ENCODE data around the gene NXPH3.

The NXPH3 gene

GRCh38 chr17:49595328-49595727 lies 19.7 kb downstream of the NXPH3 start:
- no peak for DNase-seq

- DNase-seq, result no peak
Measured at GRCh38 chr17:49595980-49596379, 20.3 kb downstream of the NXPH3 start.

DNA sequence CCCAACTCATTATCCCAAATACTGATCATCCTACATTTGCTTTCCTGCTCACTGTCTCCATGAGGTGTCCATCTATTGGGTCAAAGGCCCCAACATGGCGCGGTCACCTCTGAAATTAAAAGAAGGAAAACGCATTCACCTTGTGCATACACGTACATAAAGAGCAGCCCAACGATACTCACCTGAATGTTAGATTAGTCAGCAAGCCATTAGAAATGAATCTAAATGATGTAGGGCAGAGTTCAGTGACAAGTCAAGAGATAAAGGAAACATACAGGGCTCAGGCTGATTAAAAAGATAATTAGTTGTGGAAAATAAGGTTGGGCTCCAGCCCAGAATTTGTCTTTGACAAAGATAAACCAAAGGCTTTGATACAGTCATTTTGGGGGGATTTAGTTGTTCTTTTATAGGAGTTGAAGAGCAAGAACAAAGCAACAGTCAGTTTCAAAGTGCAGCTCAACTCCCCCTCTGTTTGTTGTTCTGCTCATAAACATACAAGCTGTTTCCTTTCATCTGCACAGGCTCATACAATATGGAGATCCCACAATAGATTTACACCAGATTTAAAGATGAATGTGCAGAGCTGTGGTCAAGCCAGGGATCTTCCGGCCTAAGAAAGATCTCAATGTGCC lies 21.1 kb downstream of the NXPH3 start:
- DNase-seq, result no peak

GRCh38 chr17:49597436-49597835 lies 21.8 kb downstream of the NXPH3 start:
- DNase-seq, result no peak

DNA sequence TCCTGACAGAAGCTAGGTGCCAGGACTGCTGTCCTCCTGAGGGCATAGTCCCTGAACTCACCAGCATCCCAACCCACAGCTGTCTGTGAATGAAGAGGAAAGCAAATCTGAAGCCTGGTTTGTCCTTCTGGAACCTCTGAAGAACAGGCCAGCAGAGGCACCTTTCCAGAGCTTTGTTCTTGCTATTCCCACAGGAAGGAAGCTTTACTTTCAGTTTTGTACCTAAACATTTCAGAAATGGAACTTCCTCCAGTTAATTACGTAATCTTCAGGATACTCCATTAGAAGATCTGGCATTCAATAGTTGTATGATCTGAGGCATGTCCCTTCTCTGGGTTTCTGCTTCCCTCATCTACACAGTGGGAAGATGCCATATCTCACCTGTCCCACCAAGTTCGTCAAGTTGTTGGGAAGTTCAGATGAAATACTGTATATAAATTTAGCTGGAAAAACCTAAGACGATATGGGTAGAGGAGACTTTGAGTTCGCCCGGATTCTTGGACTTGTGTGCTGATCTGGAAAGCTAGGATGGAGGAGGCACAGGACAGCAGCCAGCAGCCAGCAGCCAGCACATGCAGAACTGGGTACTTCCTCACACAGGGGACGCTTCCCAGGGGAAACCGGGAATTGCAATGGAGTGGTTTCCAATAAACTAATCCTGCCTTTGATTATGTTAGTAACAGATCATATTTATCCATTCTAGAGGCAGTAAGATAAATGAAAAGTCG lies 22.4 kb downstream of the NXPH3 start:
- no peak for DNase-seq

DNA sequence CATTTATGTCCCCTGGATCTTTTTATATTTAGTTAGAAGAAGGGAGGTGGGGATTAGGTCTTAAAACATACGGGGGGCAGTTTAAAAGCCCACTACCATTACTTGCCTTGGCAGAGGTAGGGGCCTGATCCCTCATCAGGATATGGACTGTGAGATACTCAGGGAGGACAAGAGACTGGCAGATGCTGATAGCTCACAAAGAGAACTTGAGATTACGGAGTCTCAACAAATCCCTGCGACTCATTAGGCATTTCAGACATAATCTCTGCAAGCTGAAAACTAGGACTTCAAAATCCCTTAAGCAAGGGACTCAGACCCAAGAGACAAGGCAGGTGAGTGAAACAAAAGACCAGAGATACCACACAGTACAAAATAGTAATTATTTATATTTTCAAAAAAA lies 23.2 kb downstream of the NXPH3 start:
- no peak for DNase-seq

GRCh38 chr17:49600949-49601348 lies 25.3 kb downstream of the NXPH3 start:
- DNase-seq, result no peak

DNA sequence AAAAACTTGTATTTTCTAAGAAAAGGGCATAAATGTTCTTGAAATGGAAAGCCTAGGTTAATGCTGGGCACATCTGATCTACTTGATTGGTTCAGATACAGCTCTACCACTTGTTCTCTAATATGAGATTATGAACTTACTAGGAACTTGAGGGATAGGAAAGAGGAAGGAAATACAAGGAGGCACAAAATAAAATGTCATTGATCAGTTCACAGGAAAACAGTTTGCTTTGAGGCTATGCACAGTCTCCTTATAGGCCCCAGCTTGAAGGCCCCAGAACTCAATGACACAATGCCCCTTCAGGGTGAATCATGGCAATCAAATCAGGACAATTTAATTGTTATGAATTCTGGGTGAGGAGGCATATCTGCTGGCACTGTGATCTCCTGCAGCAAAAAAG lies 27.1 kb downstream of the NXPH3 start:
- no peak for DNase-seq

- DNase-seq, result no peak
Measured at GRCh38 chr17:49603238-49603637, 27.6 kb downstream of the NXPH3 start.

DNA sequence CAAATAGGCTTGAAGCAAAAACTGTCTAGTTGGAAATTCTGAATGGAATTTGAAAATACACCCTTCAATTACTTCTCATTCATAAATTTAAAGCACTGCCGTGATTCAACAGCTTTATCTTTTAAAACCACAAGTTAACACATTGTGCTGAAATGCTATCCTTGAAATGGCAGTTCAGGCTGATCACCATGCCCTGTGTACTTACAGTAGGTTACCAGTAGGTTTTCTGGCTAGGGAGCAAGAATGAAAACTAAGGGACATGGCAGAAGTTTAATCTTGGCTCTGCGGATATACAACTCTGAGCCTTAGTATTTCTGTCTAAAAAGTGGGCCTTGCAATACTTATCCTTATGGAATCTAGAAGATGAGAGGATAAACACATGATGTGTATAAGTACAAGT lies 28.0 kb downstream of the NXPH3 start:
- no peak for DNase-seq

- DNase-seq, result no peak
Measured at GRCh38 chr17:49604314-49604869, 28.7 kb downstream of the NXPH3 start.

DNA sequence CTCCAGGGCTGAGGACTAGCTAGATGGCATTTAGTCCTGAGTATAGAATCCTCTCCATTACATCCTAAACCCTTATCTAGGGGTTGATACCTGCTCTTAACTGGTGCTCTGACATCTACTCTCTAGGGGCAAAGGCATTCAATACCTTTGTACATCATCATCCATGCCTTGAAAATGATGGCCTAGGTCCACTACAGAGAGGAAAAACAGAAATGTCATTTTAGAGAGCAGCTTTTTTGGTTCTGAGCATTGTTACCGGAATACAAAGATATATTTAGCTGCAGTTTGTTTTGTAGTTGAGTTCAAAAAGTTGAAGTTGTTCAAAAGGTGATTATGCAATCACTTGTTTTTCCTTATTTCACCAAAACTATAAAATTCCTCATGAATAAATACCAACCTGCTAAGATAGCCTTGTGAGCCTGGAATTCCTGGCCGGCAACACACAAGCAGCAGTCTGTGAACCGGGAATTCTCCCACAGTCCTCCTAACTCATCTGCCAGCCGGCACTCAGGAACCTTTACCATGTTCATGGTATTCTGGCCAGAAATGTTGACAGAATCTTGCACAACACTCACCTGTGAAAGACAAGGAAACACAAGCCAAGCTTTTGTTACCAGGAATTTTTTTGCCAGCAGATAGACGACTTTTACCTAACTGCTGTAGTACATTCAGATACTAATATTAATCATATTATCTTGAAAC lies 35.4 kb downstream of the NXPH3 start:
- no peak for DNase-seq

DNA sequence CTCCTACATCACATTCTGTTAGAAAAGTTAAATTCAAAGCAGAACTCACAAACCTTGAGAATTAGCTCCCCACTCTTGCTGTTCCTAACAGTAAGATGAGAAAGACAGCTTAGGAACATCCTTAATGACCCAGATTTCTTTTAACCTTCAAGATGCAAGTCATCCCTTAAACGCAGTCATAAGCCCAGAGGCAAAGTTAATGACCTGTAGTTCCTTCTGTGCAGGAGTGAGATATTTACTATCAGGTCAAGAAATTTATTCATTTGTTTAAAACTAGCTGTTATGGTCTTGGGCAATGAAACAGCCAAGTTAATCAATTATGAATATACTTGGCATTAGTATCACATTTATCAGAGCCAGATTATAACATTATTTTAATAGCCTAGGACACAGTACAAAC lies 37.1 kb downstream of the NXPH3 start:
- no peak for DNase-seq

DNA sequence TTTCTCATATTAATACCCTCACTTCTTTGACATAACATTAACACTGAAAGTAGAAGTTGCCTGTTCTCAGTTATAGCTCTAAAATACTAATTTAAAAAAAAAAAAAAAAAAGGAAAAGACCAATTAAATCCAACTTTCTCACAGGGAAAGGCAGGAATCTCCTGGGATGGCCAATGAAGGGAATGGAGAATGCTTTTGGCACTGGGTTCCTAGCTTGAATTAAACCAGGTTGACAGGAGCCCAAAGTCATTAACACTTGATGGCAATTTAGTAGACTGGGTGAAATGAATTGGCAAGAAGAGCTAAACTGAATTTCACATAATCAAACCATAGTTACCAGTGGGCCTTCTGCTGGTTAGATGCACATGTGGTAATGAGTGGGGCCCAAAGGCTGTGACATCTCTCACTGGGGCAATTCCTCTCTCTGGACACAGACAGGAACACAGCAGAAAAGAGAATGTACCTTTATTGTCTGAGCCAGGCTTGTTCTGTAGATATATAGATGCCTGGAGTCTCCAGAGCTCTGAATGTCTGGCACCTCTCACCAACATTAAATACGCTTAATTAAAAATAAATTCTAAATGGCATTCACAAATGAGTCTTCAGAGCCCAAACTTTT lies 37.6 kb downstream of the NXPH3 start:
- no peak for DNase-seq

- DNase-seq, result no peak
Measured at GRCh38 chr17:49616086-49616485, 40.4 kb downstream of the NXPH3 start.

DNA sequence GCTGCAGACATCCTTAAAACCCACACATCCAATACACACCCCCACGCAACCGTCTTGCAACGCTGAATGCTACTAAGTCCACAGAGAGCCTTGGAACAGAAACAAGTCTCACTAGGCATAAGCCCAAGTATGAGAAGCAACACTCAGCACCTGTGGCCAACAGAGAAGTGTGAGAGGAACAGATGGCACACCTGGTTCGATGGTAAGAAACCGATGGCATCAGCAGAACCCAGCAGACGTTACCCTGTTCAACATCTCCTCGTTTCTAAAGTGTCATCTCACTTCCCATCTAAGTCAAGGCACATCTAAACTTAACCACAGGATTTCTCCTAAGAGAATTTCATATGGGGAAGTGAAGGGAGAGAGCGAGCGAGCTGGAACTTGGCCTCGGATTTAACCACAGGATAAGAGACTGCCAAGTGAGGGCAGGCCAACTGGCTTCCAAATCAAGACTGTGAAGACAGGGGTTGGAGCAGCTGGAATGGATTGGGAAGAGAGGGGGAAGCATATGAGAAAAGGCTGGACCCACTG lies 41.0 kb downstream of the NXPH3 start:
- DNase-seq, result no peak

GRCh38 chr17:49618028-49618611 lies 42.4 kb downstream of the NXPH3 start:
- no peak for DNase-seq

DNA sequence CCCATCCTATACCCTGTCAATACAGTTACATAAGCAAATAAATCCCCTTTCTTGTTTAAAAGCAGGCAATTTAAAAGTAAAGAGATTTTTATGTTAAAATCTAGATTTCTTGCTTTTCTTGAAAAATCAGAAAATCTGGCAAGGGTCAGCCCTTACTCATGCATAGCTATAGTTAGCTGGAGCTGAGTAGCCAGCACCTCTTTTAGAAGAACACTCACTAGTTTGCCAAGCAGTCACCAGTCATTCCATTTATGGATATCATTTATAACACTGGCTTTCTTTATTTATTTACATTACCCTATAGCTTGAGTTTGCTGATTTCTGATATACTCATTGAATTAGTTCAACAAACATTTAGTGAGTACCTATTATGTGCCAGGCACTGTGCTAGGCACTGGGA lies 45.7 kb downstream of the NXPH3 start:
- DNase-seq, result no peak

DNA sequence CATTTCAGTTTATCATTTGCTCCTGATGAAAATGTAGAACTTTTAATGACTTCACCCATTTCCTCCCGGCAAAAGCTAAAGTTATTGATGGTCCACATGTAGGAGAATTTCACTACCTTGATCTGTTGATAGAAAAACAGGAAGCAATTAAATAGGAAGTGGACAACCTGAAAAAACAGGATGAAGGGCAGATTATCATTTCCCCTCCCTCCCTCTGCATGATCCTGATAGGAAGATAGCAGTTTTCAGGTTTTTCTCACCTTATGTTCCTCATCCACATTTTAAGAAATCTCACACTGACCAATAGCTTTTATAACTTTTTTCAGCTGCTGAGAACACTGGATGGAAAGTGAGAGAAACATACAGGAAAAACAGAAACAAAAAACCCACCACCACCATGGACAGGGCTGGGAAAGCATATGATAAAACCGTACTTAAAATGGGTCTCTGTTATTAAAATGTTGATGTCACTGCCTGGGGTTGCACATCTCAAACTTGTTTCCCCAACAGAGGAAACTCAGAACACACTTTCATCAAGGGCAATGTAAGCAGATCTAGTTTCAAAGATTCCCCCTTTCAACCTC lies 46.4 kb downstream of the NXPH3 start:
- DNase-seq, result no peak

DNA sequence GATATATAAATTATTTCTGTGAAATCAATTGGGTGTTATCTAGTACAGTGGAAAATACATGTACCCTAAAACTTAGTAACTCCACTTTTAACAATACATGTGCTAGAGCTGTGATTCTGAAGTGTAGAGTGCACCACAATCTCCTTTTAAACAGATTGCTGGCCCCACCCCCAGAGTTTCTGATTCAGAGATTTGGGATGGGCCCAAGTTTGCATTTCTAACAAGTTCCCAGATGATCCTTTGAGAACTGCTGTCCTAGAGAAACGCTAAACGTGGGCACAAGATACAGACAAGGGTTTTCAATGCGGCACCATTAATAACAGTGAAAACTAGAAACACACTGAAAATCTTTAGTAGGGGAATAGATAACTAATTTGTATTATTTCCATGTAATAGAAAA lies 49.2 kb downstream of the NXPH3 start:
- DNase-seq, result no peak

DNA sequence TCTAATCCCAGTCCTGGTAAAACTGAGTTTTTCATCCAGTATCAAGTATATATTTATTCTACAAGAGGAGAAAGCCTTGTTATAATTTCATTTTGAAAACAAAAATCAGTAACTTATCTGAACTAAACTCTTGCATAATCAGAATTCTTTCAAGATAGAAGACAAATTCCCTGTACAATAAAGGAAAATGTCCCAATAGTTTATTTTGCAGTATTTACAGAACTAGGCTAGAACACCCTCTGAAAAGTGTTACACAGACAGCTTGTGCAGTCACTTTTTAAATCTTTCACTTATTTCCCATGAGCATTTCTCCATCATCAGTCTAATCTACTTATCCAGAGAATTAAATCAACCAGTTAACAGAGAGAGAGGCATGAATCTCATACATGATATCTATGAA lies 53.8 kb downstream of the NXPH3 start:
- no peak for DNase-seq

DNA sequence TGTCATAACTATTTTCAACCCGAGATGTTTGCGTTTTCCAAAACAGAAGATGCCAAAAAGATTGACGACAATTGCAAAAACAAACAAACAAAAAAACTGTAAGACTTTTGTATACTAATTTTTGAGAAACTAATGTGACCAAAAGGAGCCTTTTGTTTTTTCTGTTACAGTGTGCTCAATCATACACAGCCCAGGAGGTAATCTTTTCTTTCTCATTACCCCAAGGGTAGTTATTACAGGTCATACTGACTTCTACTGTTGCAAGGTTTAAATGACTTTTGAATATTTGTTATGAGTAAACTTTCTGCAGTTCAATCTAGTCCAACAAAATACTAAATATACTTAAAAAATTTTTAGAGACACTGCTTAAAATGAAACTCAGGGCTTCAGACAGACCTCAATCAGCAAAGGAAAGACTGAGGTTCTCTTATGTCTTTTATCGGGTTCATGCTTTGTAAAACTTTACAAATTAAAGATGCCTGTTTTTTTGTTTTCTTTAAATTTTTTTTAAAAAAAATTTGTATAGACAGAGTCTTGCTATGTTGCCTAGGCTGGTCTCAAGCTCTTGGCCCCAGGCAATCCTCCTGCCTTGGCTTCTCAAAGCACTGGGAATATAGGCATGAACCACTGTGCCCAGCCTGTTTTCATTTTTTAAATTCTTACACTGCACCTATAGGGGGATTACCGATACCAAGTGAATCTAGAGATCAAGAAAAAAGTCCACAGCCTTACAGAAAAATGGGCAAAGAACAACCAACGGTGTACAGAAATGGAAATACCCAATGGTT lies 54.6 kb downstream of the NXPH3 start:
- no peak for DNase-seq

All from stimulated activated CD4-positive, alpha-beta T cell treated with anti-CD3 and anti-CD28 coated beads, Interleukin-4, amount 100 ng/mL, for 4 hours (primary cell).